Measurements from ENCODE around the gene TMEM33.

- TF ChIP-seq MAX (IDR thresholded peaks at IDR 0.05) (no peak), EP300 (IDR thresholded peaks at IDR 0.05) (no peak), RARB (CRISPR knock-in tag; IDR thresholded peaks at IDR 0.05) (no peak)
- TF ChIP-seq, protein P1, sequence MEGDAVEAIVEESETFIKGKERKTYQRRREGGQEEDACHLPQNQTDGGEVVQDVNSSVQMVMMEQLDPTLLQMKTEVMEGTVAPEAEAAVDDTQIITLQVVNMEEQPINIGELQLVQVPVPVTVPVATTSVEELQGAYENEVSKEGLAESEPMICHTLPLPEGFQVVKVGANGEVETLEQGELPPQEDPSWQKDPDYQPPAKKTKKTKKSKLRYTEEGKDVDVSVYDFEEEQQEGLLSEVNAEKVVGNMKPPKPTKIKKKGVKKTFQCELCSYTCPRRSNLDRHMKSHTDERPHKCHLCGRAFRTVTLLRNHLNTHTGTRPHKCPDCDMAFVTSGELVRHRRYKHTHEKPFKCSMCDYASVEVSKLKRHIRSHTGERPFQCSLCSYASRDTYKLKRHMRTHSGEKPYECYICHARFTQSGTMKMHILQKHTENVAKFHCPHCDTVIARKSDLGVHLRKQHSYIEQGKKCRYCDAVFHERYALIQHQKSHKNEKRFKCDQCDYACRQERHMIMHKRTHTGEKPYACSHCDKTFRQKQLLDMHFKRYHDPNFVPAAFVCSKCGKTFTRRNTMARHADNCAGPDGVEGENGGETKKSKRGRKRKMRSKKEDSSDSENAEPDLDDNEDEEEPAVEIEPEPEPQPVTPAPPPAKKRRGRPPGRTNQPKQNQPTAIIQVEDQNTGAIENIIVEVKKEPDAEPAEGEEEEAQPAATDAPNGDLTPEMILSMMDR (IDR thresholded peaks at IDR 0.05), result no peak
These were observed 34.4 kb downstream of the TMEM33 start for GRCh38 chr4:41969671-41970070.
